A673 (cell line): ENCODE data around the gene TMEM223.

Experiments used
- EZH2 ChIP-seq: fragments of 200-600 bp; sonication (generic); IDR thresholded peaks from 2 replicates; pipeline ENCODE4 v1.6.1; 2017; ENCODE audit warnings: borderline replicate concordance, low read depth, mild to moderate bottlenecking, mixed read lengths, antibody characterized with exemption, low read length; ENCODE audit not compliant: poor library complexity, severe bottlenecking
- TF ChIP-seq, protein P1 (sequence below): fragments of 300-800, 200-600 bp; sonication (generic); conservative IDR thresholded peaks from 2 replicates; pipeline ENCODE4 v1.5.1; 2017; ENCODE audit warnings: low read depth, mild to moderate bottlenecking, antibody characterized with exemption, low read length, moderate library complexity, mixed read lengths

DNA sequence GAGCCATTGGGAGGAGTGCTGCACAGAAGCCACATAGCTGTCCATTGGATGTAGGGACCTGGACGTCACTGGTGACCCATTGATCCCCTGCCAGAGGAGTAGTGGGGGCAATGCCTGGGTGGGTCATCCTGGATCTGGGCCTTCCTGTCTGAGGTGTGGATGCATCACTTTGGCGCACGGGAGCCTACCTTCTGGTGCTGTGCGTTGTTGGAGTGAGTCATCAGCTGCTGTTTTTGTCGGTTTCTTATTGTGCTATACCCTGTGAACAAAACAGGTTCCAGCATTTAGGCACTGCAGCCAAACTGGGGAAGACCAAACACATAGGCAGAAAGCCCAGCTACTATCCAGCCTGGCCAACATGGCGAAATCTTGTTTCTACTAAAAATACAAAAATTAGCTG lies 17.4 kb downstream of the TMEM223 start:
- TF ChIP-seq, protein P1, sequence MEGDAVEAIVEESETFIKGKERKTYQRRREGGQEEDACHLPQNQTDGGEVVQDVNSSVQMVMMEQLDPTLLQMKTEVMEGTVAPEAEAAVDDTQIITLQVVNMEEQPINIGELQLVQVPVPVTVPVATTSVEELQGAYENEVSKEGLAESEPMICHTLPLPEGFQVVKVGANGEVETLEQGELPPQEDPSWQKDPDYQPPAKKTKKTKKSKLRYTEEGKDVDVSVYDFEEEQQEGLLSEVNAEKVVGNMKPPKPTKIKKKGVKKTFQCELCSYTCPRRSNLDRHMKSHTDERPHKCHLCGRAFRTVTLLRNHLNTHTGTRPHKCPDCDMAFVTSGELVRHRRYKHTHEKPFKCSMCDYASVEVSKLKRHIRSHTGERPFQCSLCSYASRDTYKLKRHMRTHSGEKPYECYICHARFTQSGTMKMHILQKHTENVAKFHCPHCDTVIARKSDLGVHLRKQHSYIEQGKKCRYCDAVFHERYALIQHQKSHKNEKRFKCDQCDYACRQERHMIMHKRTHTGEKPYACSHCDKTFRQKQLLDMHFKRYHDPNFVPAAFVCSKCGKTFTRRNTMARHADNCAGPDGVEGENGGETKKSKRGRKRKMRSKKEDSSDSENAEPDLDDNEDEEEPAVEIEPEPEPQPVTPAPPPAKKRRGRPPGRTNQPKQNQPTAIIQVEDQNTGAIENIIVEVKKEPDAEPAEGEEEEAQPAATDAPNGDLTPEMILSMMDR: no peak
- TF ChIP-seq EZH2: no peak
